Neural crest cell (in vitro differentiated cells): ENCODE data around the gene ZBTB40. TPM values are rescaled to one million over a fixed set of nuclear protein-coding genes. Genes with fewer than 3 reads are reported as not detected.

Source experiments
- DNase-seq: peaks from one replicate; pipeline ENCODE4 v3.0.0; 2021; ENCODE audit warnings: low read depth, mixed read lengths, low spot score
- H3K27ac Mint-ChIP-seq: one replicate; pipeline ENCODE4 v1.8.0; 2021; ENCODE audit warnings: mild to moderate bottlenecking, mixed read lengths; ENCODE audit not compliant: unreplicated experiment
- H3K27me3 Mint-ChIP-seq: 2 replicates; pipeline ENCODE4 v1.8.0; 2021; ENCODE audit warnings: low read depth, mild to moderate bottlenecking, mixed read lengths
- H3K36me3 Mint-ChIP-seq: 2 replicates; pipeline ENCODE4 v1.8.0; 2021; ENCODE audit warnings: low read depth, mild to moderate bottlenecking, mixed read lengths
- H3K4me1 Mint-ChIP-seq: 2 replicates; pipeline ENCODE4 v1.8.0; 2021; ENCODE audit warnings: mixed read lengths
- H3K4me3 Mint-ChIP-seq: one replicate; pipeline ENCODE4 v1.8.0; 2021; ENCODE audit warnings: mild to moderate bottlenecking, mixed read lengths
- H3K9me3 Mint-ChIP-seq: 2 replicates; pipeline ENCODE4 v1.8.0; 2021; ENCODE audit warnings: mixed read lengths
- CTCF ChIP-seq: fragments of 200-600 bp; sonication (generic); conservative IDR thresholded peaks from 2 replicates; pipeline ENCODE4 v1.5.0; 2021; ENCODE audit warnings: antibody characterized with exemption, mild to moderate bottlenecking
- total RNA-seq: library from RNA; stranded (reverse); gene quantifications from 2 replicates; pipeline ENCODE4 v1.2.1, GENCODE V29; 2021

Gene ZBTB40
- total RNA-seq, 1 donor from 2014 or later, result 31.8 TPM

DNA sequence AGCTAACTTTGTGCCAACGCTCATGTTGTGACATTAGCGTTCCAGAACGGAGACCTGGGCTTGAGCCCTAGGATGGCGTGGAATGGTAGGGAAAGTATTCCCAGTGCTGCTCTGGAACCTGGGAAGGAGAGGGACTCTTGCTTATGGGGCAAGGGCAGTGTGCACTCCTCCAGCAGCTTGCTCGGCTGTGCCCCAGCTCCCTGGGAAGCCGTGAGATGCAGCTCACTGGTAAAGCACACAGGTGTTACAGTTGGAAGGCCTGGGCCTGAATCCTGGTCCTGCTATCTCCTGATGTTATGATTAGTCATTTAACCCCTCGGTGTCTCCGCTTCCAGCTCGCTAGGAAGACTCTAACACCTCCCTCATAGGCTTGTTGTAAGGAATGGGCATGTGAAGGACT lies 69.2 kb downstream of the ZBTB40 start:
- no peaks in the 10 kb centered on the region for H3K4me1 Mint-ChIP-seq
- no peaks in the 10 kb centered on the region for H3K27me3 Mint-ChIP-seq
- peaks cover 13% of the 10 kb centered on the region for H3K36me3 Mint-ChIP-seq
- no peak overlapping the region for H3K27ac Mint-ChIP-seq
- no peak overlapping the region for H3K4me3 Mint-ChIP-seq
- H3K9me3 Mint-ChIP-seq, result no peaks in the 10 kb centered on the region
- no peak for TF ChIP-seq CTCF
- no peak for DNase-seq

GRCh38 chr1:22521692-22522091 lies 70.0 kb downstream of the ZBTB40 start:
- Mint-ChIP-seq H3K36me3 (peaks cover 9% of the 10 kb centered on the region), H3K27ac (no peak overlapping the region), H3K9me3 (no peaks in the 10 kb centered on the region), H3K4me1 (no peaks in the 10 kb centered on the region), H3K27me3 (no peaks in the 10 kb centered on the region), H3K4me3 (no peak overlapping the region)
- no peak for DNase-seq
- no peak for TF ChIP-seq CTCF

GRCh38 chr1:22522221-22522743 lies 70.6 kb downstream of the ZBTB40 start:
- H3K9me3 Mint-ChIP-seq, result no peaks in the 10 kb centered on the region
- no peak for DNase-seq
- no peaks in the 10 kb centered on the region for H3K27me3 Mint-ChIP-seq
- H3K4me3 Mint-ChIP-seq, result no peak overlapping the region
- H3K4me1 Mint-ChIP-seq, result no peaks in the 10 kb centered on the region
- peaks cover 9% of the 10 kb centered on the region for H3K36me3 Mint-ChIP-seq
- no peak for TF ChIP-seq CTCF
- no peak overlapping the region for H3K27ac Mint-ChIP-seq

DNA sequence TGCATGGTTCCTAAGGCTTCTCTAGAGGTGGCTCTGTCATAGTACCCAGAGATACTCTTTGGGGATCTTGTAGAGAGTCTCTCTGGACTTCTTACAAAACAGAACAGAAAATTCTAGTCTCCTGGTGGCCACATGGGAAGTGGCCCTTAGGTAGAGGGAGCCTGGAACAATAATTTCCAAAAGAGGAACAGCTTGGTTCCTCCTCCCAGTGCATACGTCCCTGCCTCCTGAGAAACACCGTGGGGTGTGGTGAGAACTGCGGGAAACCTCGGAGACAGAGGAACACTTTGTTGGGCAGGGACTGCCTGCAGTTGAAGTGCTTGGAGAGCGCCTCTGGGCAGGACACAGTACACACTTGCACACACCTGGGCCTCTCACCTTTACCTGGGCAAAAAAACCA lies 72.8 kb downstream of the ZBTB40 start:
- H3K4me1 Mint-ChIP-seq, result no peaks in the 10 kb centered on the region
- no peak overlapping the region for H3K4me3 Mint-ChIP-seq
- H3K27ac Mint-ChIP-seq, result no peak overlapping the region
- DNase-seq, result no peak
- peaks cover 7% of the 10 kb centered on the region for H3K36me3 Mint-ChIP-seq
- TF ChIP-seq CTCF, result no peak
- H3K9me3 Mint-ChIP-seq, result no peaks in the 10 kb centered on the region
- no peaks in the 10 kb centered on the region for H3K27me3 Mint-ChIP-seq

DNA sequence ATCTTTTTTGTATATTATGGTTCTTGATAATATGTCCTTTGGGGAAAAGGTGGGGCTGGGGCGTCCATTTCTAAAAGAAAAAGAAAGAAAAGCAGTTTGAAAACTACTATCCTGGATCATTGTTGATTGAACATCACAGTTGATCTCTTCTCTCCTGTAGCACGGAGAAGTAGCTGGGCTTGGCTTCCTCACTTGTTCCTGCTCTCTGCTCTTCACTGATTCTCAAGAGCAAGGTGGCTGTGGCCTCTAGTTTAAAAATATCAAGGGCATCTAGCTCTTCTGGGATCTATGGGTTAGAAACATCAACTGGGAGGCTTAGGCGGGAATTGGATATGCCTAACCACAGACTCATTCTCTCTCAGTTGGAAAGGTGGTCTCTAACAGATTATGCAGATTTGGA lies 73.6 kb downstream of the ZBTB40 start:
- H3K27ac Mint-ChIP-seq, result no peak overlapping the region
- no peaks in the 10 kb centered on the region for H3K27me3 Mint-ChIP-seq
- H3K9me3 Mint-ChIP-seq, result no peaks in the 10 kb centered on the region
- no peak for DNase-seq
- no peak overlapping the region for H3K4me3 Mint-ChIP-seq
- H3K4me1 Mint-ChIP-seq, result no peaks in the 10 kb centered on the region
- no peak for TF ChIP-seq CTCF
- peaks cover 7% of the 10 kb centered on the region for H3K36me3 Mint-ChIP-seq

DNA sequence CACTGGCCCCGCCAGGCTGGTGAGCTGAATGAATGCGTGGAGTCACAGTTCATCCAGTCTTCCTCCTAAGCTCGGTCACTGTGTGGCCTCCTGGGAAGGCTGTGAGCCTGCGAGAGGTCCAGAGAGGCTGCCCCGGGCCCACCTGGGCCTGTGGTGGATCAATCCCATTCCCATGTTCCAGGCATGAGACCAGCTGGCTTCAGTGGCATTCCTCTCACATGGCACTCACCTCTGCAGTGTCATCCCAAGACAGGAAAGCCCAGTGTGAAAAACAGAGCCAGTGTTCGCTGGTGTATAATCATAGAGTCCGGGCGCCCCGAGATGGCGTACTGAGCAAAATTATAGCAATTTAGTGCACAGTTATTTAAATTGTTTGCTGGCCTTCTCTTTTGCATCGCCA lies 74.0 kb downstream of the ZBTB40 start:
- DNase-seq, result no peak
- Mint-ChIP-seq H3K27ac (no peak overlapping the region), H3K4me1 (no peaks in the 10 kb centered on the region), H3K27me3 (no peaks in the 10 kb centered on the region), H3K36me3 (peaks cover 7% of the 10 kb centered on the region), H3K4me3 (no peak overlapping the region), H3K9me3 (no peaks in the 10 kb centered on the region)
- TF ChIP-seq CTCF, result no peak
